HepG2 (cell line): ENCODE measurements around the gene PGAP3. TPM values are rescaled to one million over a fixed set of nuclear protein-coding genes. Genes with fewer than 3 reads are reported as not detected.
A peak's percentile ranks its signal among the peaks of the same experiment; 100 is the strongest.

ENCODE experiments used
- ATAC-seq: fragments of 200-7000 bp; cut with Tn5 transposase; 3 replicates; pipeline ENCODE4 v1.9.1; 2020; ENCODE audit warnings: mild to moderate bottlenecking, moderate library complexity
- BruUV-seq: library from RNA; stranded (reverse); fragments of 400-500 nt; replicated peaks from 2 replicates; lab custom pipeline; 2021; lab: Mats Ljungman, UMichigan
- CTCF ChIA-PET: fragments of 300-600 bp; formaldehyde crosslinking; extraction: SDS; loops from one replicate; lab custom pipeline; 2021; ENCODE audit warnings: low total read pairs, inconsistent platforms, low intra/inter-chr PET ratio; lab: Yijun Ruan, JAX
- POLR2A ChIA-PET: fragments of 350-600 bp; sonication (Branson Sonifier 250); formaldehyde crosslinking; loops from one replicate; lab custom pipeline; 2020; ENCODE audit warnings: antibody characterized with exemption, inconsistent platforms; lab: Yijun Ruan, JAX
- DNase-seq: peaks from one replicate; pipeline ENCODE4 v3.0.0-alpha.2; 2015; ENCODE audit warnings: low spot score
- FAIRE-seq: peaks from 3 replicates; lab custom pipeline; 2011; peaks lifted over from hg19 to GRCh38; lab: Jason Lieb, UNC
- H2AFZ ChIP-seq: one replicate; pipeline ENCODE4 v1.6.1; 2011; ENCODE audit warnings: low read length, inconsistent platforms
- H3K27ac ChIP-seq: fragments of 300-600 bp; 3 replicates; pipeline ENCODE4 v1.8.0; 2011; ENCODE audit warnings: mixed run types, mild to moderate bottlenecking, mixed read lengths, low read length, inconsistent platforms; ENCODE audit not compliant: insufficient read depth; ENCODE audit errors: extremely low read length
- H3K27me3 ChIP-seq, 2 experiments: fragments of 200-600 bp in 1 of 2; 2 replicates in 1 of 2; 3 replicates in 1 of 2; pipeline versions ENCODE4 v1.6.0 to v1.8.0; 2011; ENCODE audit warnings: low read length in 2 of 2, mild to moderate bottlenecking in 2 of 2, moderate library complexity in 2 of 2, inconsistent platforms in 1 of 2; ENCODE audit not compliant: insufficient read depth in 2 of 2, control insufficient read depth in 1 of 2
- H3K36me3 ChIP-seq, 2 experiments: fragments of 200-600 bp in 1 of 2; replicated peaks in 1 of 2; 2 replicates in 1 of 2; 3 replicates in 1 of 2; pipeline versions ENCODE4 v1.5.1 to v1.8.0; 2011; ENCODE audit warnings: low read length in 2 of 2, inconsistent platforms in 1 of 2; ENCODE audit not compliant: insufficient read depth in 2 of 2, control insufficient read depth in 1 of 2
- H3K4me1 ChIP-seq: 2 replicates; pipeline ENCODE4 v1.5.1; 2012; ENCODE audit warnings: low read length, inconsistent platforms; ENCODE audit not compliant: insufficient read depth
- H3K4me2 ChIP-seq: 2 replicates; pipeline ENCODE4 v1.6.0; 2011; ENCODE audit warnings: low read depth, low read length, inconsistent platforms
- H3K4me3 ChIP-seq, 3 experiments: fragments of 200-600 bp in 1 of 3; sonication (generic), shearing (Covaris generic) in 1 of 3; replicated peaks in 1 of 3; 2 replicates each; pipeline ENCODE4 v1.5.1; 2011 to 2016; ENCODE audit warnings: low read length in 3 of 3, inconsistent platforms in 2 of 3, low read depth in 2 of 3, mild to moderate bottlenecking in 2 of 3, control low read depth in 1 of 3, mixed read lengths in 1 of 3; ENCODE audit not compliant: insufficient read depth in 1 of 3
- H3K79me2 ChIP-seq: one replicate; pipeline ENCODE4 v1.6.1; 2011; ENCODE audit warnings: low read length, inconsistent platforms; ENCODE audit not compliant: insufficient read depth
- H3K9ac ChIP-seq: 2 replicates; pipeline ENCODE4 v1.6.0; 2011; ENCODE audit warnings: mild to moderate bottlenecking, low read depth, low read length, inconsistent platforms; ENCODE audit not compliant: insufficient read depth
- H3K9me3 ChIP-seq: 2 replicates; pipeline ENCODE4 v1.5.1; 2012; ENCODE audit warnings: mild to moderate bottlenecking, low read length
- H4K20me1 ChIP-seq: 2 replicates; pipeline ENCODE4 v1.6.0; 2011; ENCODE audit warnings: inconsistent platforms, mild to moderate bottlenecking, low read length, moderate library complexity; ENCODE audit not compliant: insufficient read depth
- AGO1 ChIP-seq: fragments of 200-400 bp; formaldehyde crosslinking; IDR thresholded peaks from 2 replicates; pipeline ENCODE4 v1.6.1; 2017; ENCODE audit warnings: mild to moderate bottlenecking, low read depth, low read length, moderate library complexity; ENCODE audit not compliant: poor library complexity, severe bottlenecking
- FOXA3 ChIP-seq: IDR thresholded peaks from 2 replicates; pipeline ENCODE4 v1.6.1; 2016; ENCODE audit warnings: missing genetic modification reagents, missing compliant biosample characterization
- HOXD1 ChIP-seq: sonication (generic); formaldehyde crosslinking; IDR thresholded peaks from 2 replicates; pipeline ENCODE4 v1.5.0; 2020; ENCODE audit warnings: missing genetic modification reagents
- JUNB ChIP-seq: sonication (generic); formaldehyde crosslinking; IDR thresholded peaks from 2 replicates; pipeline ENCODE4 v1.8.0; 2022; ENCODE audit warnings: missing genetic modification reagents, mild to moderate bottlenecking, borderline replicate concordance
- KDM5A ChIP-seq: fragments of 200-600 bp; sonication (generic); IDR thresholded peaks from 2 replicates; pipeline ENCODE4 v1.7.0; 2018; ENCODE audit warnings: antibody characterized with exemption, mild to moderate bottlenecking, low read length, borderline replicate concordance
- MEIS2 ChIP-seq: sonication (generic); formaldehyde crosslinking; IDR thresholded peaks from 2 replicates; pipeline ENCODE4 v1.9.0; 2021; ENCODE audit warnings: mild to moderate bottlenecking, missing genetic modification reagents
- NFYB ChIP-seq: sonication (generic); formaldehyde crosslinking; IDR thresholded peaks from 2 replicates; pipeline ENCODE4 v1.4.0; 2020; ENCODE audit warnings: missing genetic modification reagents
- PITX1 ChIP-seq: sonication (generic); formaldehyde crosslinking; IDR thresholded peaks from 2 replicates; pipeline ENCODE4 v1.5.1; 2020; ENCODE audit warnings: mild to moderate bottlenecking, missing genetic modification reagents
- POLR2A ChIP-seq, 2 experiments: IDR thresholded peaks; 2 replicates each; pipeline ENCODE4 v1.6.1; 2011; ENCODE audit warnings: low read depth in 2 of 2, low read length in 2 of 2, mild to moderate bottlenecking in 1 of 2, moderate library complexity in 1 of 2; ENCODE audit not compliant: insufficient read depth in 1 of 2
- POLR2G ChIP-seq: fragments of 200-400 bp; formaldehyde crosslinking; IDR thresholded peaks from 2 replicates; pipeline ENCODE4 v1.6.1; 2018; ENCODE audit warnings: mild to moderate bottlenecking, low read depth, low read length, moderate library complexity
- RBM22 ChIP-seq: fragments of 200-400 bp; formaldehyde crosslinking; optimal IDR thresholded peaks from 2 replicates; pipeline ENCODE3; 2017; ENCODE audit warnings: mild to moderate bottlenecking, low read length, moderate library complexity
- RELA ChIP-seq: sonication (generic); formaldehyde crosslinking; IDR thresholded peaks from 2 replicates; pipeline ENCODE4 v1.4.0; 2020; ENCODE audit warnings: missing genetic modification reagents
- SMAD1 ChIP-seq: sonication (generic); formaldehyde crosslinking; IDR thresholded peaks from 2 replicates; pipeline ENCODE4 v1.4.0; 2020; ENCODE audit warnings: missing genetic modification reagents, low read depth, mild to moderate bottlenecking, borderline replicate concordance
- ZBTB20 ChIP-seq: sonication (generic); formaldehyde crosslinking; IDR thresholded peaks from 2 replicates; pipeline ENCODE4 v1.8.1; 2023; ENCODE audit warnings: missing genetic modification reagents, low read depth, mild to moderate bottlenecking, borderline replicate concordance
- ZNF44 ChIP-seq: sonication (generic); formaldehyde crosslinking; IDR thresholded peaks from 2 replicates; pipeline ENCODE4 v1.5.1; 2020; ENCODE audit warnings: mild to moderate bottlenecking, missing genetic modification reagents
- ZNF768 ChIP-seq: sonication (generic); formaldehyde crosslinking; IDR thresholded peaks from 2 replicates; pipeline ENCODE4 v1.4.0; 2020; ENCODE audit warnings: missing genetic modification reagents
- WGBS: methylation state at CpG from one replicate; pipeline ENCODE4 v1.1.6; 2017; ENCODE audit warnings: low lambda C conversion rate; 5-methylcytosine and 5-hydroxymethylcytosine counted together
- in situ Hi-C: cut with HindIII; loops from 2 replicates; pipeline ENCODE4 v1.10.0; 2017; ENCODE audit warnings: low pct_unique_long_range_greater_than_20kb; ENCODE audit not compliant: extremely low pct_ligation_motif_present
- intact Hi-C: fragments of 100-400 bp; cut with micrococcal nuclease; formaldehyde crosslinking; loops from one replicate; pipeline ENCODE4 v1.10.0; 2022; ENCODE audit not compliant: unreplicated experiment
- polyA plus RNA-seq, 8 experiments: library from polyadenylated mRNA; depleted of rRNA in 3 of 8; stranded (reverse) in 7 of 8; unstranded in 1 of 8; fragments of >200 nt; fragmentation: Illumina TruSeq in 4 of 8; extraction: Trizol in 4 of 8; gene quantifications; 2 replicates each; pipeline versions ENCODE4 v1.2.1 to v1.2.3, GENCODE V29; 2011 to 2016; ENCODE audit warnings: low read depth in 4 of 8, missing spikeins in 1 of 8, mixed read lengths in 1 of 8; ENCODE audit not compliant: insufficient read depth in 1 of 8
- total RNA-seq, 5 experiments: library from RNA; depleted of rRNA; stranded (reverse); fragments of >200 nt; fragmentation: Illumina TruSeq; extraction: Trizol; gene quantifications; 2 replicates each; pipeline ENCODE4 v1.2.3, GENCODE V29; 2016; ENCODE audit warnings: low read depth in 1 of 5
- TF ChIP-seq, protein P1 (sequence below): sonication (generic); formaldehyde crosslinking; IDR thresholded peaks from 2 replicates; pipeline ENCODE4 v1.9.0; 2021; ENCODE audit warnings: missing genetic modification reagents, mild to moderate bottlenecking, borderline replicate concordance
- TF ChIP-seq, protein P2 (sequence below), 2 experiments: sonication (generic) in 1 of 2; formaldehyde crosslinking in 1 of 2; IDR thresholded peaks; 2 replicates each; pipeline versions ENCODE4 v1.5.1 to v1.6.1; 2011 to 2020; ENCODE audit warnings: borderline replicate concordance in 1 of 2, low read depth in 1 of 2, low read length in 1 of 2, mild to moderate bottlenecking in 1 of 2, missing genetic modification reagents in 1 of 2, moderate library complexity in 1 of 2

PGAP3 gene
- total and polyA plus RNA-seq, 2 of the 13 experiments (the other 11 are each of a cell fraction or from before 2014, with no cell fraction given), result 11.9 to 14.6 TPM

- TF ChIP-seq JUNB, result no peak
- TF ChIP-seq, protein P1, sequence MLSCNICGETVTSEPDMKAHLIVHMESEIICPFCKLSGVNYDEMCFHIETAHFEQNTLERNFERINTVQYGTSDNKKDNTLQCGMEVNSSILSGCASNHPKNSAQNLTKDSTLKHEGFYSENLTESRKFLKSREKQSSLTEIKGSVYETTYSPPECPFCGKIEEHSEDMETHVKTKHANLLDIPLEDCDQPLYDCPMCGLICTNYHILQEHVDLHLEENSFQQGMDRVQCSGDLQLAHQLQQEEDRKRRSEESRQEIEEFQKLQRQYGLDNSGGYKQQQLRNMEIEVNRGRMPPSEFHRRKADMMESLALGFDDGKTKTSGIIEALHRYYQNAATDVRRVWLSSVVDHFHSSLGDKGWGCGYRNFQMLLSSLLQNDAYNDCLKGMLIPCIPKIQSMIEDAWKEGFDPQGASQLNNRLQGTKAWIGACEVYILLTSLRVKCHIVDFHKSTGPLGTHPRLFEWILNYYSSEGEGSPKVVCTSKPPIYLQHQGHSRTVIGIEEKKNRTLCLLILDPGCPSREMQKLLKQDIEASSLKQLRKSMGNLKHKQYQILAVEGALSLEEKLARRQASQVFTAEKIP, result no peak
- TF ChIP-seq MEIS2 (CRISPR knock-in tag), result no peak; the same call in 1 of the 2 replicates
- peak; percentile 68 for TF ChIP-seq FOXA3 (CRISPR knock-in tag)
- TF ChIP-seq AGO1, result peak; percentile 85
Measured at GRCh38 chr17:39730095-39730921, 42.5 kb upstream of the PGAP3 start, which contains the start of gene MIEN1 (continued).

DNA sequence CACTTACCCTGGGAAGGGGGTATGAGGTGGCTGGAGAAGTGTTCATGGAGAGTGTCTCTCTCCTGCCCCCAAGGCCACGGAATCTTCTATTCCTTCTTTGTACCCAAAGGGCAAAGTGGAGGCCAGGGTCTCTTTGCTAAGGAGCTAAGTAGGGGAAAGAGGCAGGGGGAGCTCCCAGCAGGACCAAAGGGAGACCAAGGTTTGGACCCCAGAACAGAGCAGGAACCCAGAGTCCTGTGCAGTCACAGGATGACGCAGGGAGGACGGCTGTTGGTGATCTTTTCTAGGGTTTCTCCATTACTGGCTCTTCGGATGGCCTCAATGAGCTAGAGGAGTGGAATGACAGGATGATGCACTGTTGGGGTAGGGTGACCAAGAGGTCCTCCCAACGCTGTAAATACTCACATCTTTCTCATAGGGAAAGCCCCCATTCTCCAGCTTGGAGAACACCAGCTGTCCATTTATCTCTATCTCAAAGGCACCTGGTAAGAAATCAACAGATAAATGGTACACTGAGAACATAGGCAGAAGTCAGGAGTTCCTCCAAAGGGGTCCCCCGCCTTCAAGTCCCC, 41.5 kb upstream of the PGAP3 start:
- Histone ChIP-seq H3K9ac (peak overlapping the region; percentile 84), H3K27me3 (no peaks in the 10 kb centered on the region), H3K79me2 (peaks cover 4% of the 10 kb centered on the region), H4K20me1 (no peaks in the 10 kb centered on the region), H3K27ac (peak overlapping the region; percentile 65), H3K9me3 (no peaks in the 10 kb centered on the region), H3K36me3 (peaks cover 16 to 44% of the 10 kb centered on the region in 2 experiments; a peak in 4 of 5 replicates), H2AFZ (no peak overlapping the region), H3K4me2 (peak overlapping the region; percentile 94), H3K4me1 (peaks cover 19% of the 10 kb centered on the region), H3K4me3 (peak overlapping the region; percentile 68 to 81 (median 74))
- BruUV-seq, result no TSS peak
- intact Hi-C loops, result no loop called here
- in situ Hi-C loops, result no loop called here
- FAIRE-seq, result no peak
- CTCF ChIA-PET, result interaction anchor here (1.1 to 3.1 kb wide), 4 partner anchors 21 to 107 kb away, joined by 4 to 29 read pairs (median 12); no protein-coding TSS in a partner anchor
- ATAC-seq, result no peak
- no peak for DNase-seq
- POLR2A ChIA-PET, result interaction anchor here (0.6 to 4.0 kb wide), 23 partner anchors 8 to 469 kb away, joined by 3 to 70 read pairs (median 4); partner anchors contain the start of genes ERBB2, GRB7, LRRC3C and ORMDL3
- WGBS, result 81% methylated on average over 6 of the region's 6 CpGs
- TF ChIP-seq, protein P2, sequence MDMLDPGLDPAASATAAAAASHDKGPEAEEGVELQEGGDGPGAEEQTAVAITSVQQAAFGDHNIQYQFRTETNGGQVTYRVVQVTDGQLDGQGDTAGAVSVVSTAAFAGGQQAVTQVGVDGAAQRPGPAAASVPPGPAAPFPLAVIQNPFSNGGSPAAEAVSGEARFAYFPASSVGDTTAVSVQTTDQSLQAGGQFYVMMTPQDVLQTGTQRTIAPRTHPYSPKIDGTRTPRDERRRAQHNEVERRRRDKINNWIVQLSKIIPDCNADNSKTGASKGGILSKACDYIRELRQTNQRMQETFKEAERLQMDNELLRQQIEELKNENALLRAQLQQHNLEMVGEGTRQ (IDR thresholded peaks at IDR 0.05; ENCODE audit: low read depth, low read length), result no peak
- TF ChIP-seq, protein P2 (CRISPR knock-in tag; IDR thresholded peaks at IDR 0.05; ENCODE audit: borderline replicate concordance), result no peak
- TF ChIP-seq PITX1 (no peak), RELA (no peak), ZBTB20 (CRISPR knock-in tag) (no peak), POLR2G (0 out of 2 replicates have a peak, but pooled peaks have one; percentile 5), ZNF768 (CRISPR knock-in tag) (no peak), NFYB (CRISPR knock-in tag) (no peak), POLR2A (IDR thresholded peaks at IDR 0.05; ENCODE audit: insufficient read depth in 1 of 2, low read depth in 2 of 2, low read length in 2 of 2) (peak; percentile 24 to 45; a peak in 1 of 4 replicates), SMAD1 (no peak), RBM22 (peak; percentile 76), ZNF44 (no peak), KDM5A (no peak), HOXD1 (CRISPR knock-in tag) (no peak)
